ELF-1 (cell line): Measurements from ENCODE around the gene AFM.

ENCODE experiments used
- DNase-seq: peaks from one replicate; pipeline ENCODE4 v3.0.0-alpha.2; 2016; ENCODE audit warnings: low read depth, low spot score

The AFM gene, protein sequence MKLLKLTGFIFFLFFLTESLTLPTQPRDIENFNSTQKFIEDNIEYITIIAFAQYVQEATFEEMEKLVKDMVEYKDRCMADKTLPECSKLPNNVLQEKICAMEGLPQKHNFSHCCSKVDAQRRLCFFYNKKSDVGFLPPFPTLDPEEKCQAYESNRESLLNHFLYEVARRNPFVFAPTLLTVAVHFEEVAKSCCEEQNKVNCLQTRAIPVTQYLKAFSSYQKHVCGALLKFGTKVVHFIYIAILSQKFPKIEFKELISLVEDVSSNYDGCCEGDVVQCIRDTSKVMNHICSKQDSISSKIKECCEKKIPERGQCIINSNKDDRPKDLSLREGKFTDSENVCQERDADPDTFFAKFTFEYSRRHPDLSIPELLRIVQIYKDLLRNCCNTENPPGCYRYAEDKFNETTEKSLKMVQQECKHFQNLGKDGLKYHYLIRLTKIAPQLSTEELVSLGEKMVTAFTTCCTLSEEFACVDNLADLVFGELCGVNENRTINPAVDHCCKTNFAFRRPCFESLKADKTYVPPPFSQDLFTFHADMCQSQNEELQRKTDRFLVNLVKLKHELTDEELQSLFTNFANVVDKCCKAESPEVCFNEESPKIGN

DNA sequence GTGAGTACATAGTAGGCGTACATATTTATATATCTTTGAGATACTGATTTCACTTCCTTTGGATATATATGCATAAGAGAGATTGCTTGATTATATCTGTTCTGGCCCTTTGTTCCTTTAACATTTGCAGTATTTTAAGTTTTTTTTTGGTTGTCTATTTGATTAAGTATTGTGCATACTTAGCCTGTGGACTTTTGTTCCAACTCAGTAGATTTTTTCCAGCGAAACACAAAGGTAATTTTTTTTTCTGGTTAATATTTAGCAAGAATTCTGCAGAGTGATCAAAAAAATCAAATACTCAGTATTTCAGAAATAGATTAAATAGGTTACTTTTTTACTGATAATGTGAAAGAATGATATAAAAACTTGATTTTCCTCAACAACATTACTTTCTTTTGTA, at the start of gene AFM:
AFM (plus strand) TSS at position 388 of the 400 bp plus-strand sequence. CDS start 31 bp downstream, outside the sequence.
- no peak for DNase-seq

DNA sequence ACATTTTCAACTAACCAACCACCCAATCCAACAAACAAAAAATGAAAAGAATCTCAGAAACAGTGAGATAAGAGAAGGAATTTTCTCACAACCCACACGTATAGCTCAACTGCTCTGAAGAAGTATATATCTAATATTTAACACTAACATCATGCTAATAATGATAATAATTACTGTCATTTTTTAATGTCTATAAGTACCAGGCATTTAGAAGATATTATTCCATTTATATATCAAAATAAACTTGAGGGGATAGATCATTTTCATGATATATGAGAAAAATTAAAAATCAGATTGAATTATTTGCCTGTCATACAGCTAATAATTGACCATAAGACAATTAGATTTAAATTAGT, 49.8 kb upstream of the AFM start:
- no peak for DNase-seq

DNA sequence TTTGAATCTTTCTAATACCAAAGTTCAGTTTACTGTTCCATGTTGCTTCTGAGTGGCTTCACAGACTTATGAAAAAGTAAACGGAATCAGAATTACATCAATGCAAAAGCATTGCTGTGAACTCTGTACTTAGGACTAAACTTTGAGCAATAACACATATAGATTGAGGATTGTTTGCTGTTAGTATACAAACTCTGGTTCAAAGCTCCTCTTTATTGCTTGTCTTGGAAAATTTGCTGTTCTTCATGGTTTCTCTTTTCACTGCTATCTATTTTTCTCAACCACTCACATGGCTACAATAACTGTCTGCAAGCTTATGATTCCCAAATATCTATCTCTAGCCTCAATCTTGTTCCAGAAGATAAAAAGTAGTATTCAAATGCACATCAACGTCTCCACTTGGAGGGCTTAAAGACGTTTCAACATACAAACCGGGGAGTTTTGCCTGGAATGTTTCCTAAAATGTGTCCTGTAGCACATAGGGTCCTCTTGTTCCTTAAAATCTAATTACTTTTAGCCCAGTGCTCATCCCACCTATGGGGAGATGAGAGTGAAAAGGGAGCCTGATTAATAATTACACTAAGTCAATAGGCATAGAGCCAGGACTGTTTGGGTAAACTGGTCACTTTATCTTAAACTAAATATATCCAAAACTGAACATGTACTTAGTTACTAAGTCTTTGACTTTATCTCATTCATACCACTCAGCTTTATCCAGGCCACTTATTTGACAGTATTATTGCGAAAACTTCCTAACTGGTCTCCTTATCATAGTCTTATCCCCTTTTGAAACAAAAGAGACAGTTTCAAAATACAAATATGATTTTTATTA, 49.2 kb upstream of the AFM start:
- DNase-seq: no peak

DNA sequence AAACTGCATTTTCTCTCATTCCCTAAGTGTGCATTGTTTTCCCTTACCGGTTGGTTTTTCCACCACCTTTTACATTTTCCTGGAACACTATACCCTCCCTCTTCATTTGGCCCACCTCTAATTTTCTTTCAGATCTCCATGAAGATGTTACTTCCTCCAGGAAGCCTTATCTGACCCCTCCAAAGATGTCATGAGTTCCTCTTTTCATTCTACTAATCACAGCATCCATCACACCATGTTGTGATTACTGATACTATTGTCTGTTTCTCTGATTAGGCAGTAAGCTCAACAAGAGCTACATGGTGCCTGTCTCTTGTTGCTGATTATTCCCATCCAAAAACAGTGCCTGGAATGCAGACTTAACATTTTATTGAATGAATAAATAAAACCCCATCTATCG, 48.4 kb upstream of the AFM start:
- DNase-seq: no peak

DNA sequence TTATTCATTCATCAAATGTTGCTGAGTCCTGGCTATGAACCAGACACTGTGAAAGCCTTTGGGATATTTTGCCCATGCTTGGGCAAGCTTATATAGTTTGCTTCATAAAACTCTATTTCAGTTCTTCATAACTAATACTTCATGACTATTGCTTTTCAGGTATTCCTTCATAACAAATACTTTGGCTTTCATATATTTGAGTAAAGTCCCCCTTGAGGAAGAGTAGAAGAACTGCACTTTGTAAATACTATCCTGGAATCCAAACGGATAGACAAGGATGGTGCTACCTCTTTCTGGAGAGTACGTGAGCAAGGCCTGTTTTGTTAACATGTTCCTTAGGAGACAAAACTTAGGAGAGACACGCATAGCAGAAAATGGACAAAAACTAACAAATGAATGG, 47.2 kb upstream of the AFM start:
- DNase-seq: no peak

DNA sequence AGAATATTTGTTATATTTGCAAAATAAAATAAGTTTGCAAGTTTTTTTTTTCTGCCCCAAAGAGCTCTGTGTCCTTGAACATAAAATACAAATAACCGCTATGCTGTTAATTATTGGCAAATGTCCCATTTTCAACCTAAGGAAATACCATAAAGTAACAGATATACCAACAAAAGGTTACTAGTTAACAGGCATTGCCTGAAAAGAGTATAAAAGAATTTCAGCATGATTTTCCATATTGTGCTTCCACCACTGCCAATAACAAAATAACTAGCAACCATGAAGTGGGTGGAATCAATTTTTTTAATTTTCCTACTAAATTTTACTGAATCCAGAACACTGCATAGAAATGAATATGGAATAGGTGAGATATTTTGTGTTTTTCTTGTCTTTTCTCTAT, 45.6 kb upstream of the AFM start, which contains the start of gene AFP:
AFP (plus strand) TSS at position 238 of the 400 bp plus-strand sequence; CDS start at position 280, 42 bp downstream.
- no peak for DNase-seq

DNA sequence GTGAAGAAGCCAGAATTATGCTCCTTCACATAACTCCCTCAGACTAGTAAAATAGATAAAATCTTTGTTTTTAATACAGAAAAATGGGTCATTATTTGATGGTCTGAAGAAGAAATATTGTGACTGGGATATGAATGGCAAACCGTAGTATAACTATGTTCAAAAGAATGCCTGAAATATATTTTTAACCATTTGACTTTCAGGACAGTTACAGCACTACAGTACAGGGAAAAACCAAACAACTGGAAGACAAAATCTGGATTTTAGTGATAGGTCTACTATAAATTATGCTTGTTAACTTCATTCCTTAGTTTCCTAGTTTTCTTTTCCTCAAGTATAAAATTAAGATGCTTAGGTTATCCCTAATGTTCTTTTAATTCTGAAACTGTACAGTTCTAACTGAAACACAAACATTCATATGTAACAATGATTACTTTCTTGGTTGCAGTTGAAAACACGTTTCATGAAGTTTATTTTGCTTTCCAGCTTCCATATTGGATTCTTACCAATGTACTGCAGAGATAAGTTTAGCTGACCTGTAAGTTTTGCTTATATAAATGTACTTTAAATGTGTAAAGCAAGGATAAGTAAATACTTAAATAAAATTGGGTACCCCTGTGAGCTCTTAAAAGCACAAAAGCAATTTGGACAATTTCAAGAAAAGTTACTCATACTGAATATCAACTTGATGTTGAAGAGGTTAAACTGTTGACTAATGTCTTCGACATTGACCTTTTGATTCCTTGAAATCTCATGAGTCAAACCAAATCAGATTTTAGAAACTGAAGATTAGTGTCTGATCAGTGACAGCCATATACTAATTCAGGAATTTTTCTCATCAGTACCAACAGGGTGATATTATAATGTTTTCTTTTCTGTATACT, 44.6 kb upstream of the AFM start:
- no peak for DNase-seq

DNA sequence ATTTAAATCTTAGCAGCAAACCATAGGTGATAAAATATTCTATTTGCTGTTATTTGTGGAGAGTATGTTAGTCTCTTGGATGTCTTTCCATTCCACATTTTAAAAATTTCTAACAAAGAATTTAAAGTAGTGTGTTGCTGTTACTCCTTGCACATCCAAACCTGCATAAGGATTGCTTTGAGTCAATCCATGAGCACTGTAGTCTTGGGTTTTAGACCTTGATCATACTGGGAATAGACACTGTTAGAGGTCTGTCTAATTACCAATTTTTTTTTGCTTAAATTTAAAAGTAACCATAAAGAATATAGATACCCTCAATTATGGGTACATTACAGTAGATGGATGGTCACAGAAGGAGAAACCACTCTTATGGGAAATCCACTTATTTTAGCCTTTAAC, 44.0 kb upstream of the AFM start:
- DNase-seq: no peak

DNA sequence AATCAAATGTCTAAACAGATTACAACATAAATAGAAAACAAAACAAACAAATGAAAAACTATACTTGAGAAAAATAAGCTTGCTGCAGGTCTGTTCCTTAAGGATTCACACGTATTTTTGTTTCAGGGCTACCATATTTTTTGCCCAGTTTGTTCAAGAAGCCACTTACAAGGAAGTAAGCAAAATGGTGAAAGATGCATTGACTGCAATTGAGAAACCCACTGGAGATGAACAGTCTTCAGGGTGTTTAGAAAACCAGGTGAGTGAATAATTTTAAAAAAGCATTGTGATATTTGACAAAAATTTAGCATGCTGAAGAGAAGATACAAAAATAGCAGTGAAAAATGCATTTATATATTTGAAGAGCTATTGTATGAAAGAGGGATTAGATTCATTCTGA, 43.5 kb upstream of the AFM start:
- no peak for DNase-seq

DNA sequence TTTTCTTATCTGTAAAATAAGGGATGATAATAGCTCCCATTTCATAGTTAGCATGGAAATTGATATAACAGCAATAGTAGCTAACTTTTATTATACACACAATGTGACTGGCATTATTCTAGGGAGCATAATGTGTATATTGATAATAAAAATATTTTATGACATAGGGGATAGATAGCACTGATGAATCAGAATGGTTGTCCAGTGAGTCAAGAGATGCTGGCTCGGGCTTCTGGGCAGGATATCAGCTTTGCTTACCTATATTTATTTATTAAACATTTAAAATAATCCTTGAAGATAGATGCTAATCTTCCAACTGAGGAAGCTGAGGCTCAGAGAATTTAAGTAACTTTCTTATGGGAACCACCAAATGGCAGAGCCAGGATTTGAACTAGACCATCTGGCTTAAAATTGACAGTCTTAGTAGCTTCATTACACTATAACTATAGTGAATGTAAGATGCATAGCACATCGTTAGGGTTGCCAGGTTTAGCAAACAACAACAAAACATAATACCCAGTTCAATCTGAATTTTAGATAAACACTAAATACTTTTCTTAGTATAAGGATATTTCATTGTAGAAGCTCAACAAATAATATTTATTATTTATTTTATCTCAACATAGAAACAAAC, 42.8 kb upstream of the AFM start:
- DNase-seq: no peak

DNA sequence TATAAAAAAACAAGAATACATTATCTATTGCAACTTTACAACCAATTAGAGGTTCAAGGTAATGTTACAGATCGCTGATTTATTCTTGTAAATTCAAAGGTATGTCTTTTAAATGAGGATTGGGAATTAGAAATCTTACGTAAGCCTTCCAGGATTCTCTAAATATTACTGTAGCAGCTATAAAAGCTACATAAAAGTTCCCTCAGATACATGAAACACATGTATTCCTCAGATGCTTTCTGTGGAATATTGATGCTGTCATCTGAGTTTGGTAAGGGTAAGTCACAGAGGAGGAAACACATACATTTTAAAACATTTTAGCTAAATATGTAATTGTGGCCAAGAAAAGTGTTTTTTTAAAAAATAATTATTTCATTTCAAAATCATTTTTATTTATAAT, 42.1 kb upstream of the AFM start:
- no peak for DNase-seq

DNA sequence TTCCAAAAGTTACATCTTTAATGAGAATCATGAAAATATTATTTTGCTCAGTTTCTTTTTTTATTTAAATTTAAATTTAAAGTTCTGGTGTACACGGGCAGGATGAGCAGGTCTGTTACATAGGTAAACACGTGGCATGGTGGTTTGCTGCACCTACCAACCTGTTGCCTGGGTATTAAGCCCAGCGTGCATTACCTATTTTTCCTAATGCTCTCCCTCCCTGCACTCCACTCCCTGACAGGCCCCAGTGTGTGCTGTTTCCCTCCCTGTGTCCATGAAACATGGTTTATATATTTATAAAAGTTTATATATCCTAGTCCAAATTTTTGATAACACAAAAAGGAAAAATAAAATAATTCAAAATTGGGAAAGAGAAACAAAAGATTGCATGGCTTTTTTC, 41.6 kb upstream of the AFM start:
- DNase-seq: no peak

DNA sequence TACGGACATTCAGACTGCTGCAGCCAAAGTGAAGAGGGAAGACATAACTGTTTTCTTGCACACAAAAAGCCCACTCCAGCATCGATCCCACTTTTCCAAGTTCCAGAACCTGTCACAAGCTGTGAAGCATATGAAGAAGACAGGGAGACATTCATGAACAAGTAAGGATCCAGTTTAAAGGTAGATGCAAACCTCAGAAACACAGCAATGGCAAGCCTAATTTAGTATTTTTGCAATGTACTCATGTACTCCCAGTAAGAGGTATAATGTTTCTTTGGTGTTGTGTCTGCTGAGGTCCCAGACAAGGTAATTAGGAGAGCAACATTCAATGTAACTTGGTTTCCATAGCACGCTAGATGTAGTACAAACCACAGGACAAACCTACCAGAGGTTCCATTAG, 40.9 kb upstream of the AFM start:
- DNase-seq: no peak

DNA sequence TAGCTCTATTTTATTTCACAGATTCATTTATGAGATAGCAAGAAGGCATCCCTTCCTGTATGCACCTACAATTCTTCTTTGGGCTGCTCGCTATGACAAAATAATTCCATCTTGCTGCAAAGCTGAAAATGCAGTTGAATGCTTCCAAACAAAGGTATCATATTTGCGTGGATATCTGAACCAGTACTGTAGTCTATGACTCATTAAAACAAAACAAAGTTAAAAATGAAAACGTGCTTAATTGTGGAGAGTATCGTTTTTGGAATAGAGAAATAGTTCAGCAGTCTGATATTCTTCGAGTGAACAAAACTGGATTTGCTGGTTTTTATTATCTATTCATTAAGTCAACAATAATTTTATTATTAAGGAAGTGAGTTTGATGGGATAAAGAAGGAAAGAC, 39.3 kb upstream of the AFM start:
- no peak for DNase-seq

DNA sequence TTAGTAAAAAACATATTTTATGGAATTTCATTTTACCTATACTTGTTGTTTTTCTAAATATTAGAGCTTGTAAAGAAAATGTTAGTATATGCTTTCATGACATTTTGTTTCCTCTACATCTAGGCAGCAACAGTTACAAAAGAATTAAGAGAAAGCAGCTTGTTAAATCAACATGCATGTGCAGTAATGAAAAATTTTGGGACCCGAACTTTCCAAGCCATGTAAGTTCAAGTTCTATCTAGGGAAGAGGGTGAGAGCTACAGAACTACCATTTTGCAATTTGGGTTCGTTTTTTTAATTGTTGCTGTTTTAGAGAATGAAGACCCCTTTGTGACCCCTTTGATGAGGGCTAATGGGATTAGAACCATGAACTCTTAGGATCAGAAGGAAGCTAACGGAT, 38.3 kb upstream of the AFM start:
- DNase-seq: no peak

DNA sequence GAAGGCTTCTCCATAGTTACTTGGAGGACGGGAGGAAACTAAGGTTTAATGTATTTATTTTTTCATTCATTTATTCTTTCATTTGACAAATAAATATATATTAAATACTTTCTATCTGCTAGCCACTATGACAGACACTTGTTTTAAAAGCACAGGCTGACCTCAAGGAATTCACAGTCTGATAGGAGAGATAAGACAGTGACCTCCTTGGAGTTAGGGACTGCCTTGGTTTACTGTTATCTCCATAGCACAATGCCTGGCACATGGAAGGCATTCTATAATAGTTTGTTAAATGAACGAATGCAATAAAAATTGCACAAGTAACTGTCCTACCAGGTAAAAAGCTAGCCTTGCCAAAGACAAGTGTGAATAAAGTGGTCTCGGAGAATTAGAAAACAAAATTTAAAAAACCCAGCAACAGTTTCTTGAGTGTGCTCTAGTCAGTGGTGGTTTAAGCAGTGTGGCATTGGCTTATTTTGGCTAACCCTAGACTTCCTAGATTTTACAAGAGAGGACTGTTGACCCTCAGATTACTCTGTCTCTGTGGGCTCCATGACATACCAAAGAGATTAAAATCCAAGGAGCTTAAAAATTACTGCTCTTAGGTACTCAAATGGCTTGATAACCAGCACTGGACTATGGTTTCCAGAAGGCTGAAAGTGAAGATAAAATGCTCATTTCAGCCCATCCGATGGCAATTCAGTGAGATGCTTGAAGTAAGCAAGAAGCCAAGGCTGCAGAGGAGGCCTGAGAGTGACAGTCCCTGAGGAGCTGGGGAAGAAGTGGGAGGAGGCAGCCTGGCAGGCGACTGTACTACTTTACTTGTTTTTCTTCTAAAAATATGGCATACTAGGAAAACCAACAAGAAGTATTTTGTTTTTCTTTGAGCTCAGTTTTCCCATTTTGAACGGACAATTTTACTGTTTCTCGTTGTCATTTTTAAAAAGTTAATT, 35.9 kb upstream of the AFM start:
- no peak for DNase-seq

DNA sequence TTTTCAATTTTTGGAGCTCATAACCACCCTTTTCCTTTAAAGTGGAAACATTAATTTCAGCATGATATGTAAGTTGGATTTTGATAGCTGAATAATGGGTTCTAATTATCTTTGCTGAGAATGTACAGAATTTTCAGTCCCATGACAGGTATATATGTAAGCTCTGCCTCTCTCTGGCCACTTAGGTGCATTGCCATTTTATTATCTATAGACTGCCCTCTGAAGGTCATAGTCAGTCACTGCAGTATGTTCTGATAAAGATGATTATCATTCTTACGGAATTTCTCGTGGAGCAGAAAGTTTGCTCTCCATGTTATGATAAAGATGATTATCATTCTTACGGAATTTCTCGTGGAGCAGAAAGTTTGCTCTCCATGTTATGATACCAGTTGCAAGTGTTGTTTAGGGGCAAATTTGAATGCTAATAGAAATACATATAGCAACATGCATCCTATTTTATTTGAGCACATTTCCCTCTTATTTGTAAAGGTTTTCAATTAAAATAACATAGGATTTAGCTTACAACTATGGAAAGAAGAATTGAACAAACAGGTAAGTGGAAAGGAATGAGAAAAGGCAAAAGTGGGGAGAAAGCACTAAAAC, 35.1 kb upstream of the AFM start:
- no peak for DNase-seq

DNA sequence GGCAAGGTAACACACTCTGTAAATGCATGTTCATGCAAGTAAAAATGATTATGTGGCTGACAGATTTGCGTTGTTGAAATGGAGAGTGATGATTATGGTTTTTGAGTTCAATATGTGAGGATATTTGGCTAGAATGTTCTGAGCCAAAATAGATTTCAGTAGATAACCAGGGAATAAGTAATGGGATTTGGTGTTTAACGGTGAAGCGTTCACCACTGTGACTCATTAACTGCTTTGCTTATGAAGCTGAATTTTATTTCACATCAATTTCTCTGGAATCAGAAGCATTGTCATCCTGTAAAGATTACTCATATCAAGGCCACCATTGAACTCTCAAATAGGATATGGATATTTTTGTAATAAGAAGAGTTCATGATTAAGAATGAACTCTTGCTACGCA, 33.9 kb upstream of the AFM start:
- DNase-seq: no peak

DNA sequence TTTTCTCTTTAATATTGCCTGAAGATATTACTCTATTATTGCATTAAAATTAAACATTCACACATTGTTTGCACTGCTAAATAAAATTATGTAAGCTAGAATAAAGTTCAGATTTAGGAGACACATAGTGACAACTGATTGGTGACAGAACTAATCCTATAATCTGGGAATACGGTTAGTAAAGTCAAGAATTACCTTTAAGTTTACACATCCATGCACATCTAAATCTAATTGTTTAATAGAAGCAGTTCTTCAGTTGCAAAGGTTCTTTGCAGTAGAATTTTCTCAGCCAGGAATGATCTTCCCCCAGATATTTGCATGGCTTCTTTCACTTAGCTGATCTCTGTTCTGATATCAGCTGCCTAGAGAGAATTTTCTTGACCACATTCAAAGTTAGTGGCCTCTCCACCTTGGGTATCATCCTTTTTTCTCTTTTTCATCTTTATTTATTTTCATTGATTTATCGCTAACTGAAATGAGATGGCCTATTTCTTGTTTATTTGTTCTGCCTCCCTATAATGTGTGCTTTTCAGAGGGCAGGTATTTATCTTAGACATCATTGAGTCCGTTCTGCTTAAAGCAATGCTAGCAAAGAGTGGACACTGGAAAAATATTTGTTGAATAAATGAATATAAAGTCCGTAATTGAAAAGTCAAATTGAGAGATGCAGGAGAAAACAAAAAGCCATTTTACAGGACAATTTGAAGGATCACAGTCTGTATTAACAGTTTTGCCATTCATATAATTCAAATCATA, 32.9 kb upstream of the AFM start:
- DNase-seq: no peak
